NCI-H526 (cell line): ENCODE measurements around the gene TGFBR3.

Source experiments
- DNase-seq, 2 experiments: peaks; one replicate each; lab custom pipeline; 2025; lab: John Stamatoyannopoulos, UW

Gene TGFBR3

GRCh38 chr1:91640877-91641526 is 244.9 kb downstream of the TGFBR3 start:
- DNase-seq = no peak

- no peak for DNase-seq
Measured at GRCh38 chr1:91637539-91637994, 248.4 kb downstream of the TGFBR3 start.

- DNase-seq = no peak
Measured at GRCh38 chr1:91635763-91636162, 250.2 kb downstream of the TGFBR3 start.

GRCh38 chr1:91633438-91633837 is 252.5 kb downstream of the TGFBR3 start:
- no peak for DNase-seq

DNA sequence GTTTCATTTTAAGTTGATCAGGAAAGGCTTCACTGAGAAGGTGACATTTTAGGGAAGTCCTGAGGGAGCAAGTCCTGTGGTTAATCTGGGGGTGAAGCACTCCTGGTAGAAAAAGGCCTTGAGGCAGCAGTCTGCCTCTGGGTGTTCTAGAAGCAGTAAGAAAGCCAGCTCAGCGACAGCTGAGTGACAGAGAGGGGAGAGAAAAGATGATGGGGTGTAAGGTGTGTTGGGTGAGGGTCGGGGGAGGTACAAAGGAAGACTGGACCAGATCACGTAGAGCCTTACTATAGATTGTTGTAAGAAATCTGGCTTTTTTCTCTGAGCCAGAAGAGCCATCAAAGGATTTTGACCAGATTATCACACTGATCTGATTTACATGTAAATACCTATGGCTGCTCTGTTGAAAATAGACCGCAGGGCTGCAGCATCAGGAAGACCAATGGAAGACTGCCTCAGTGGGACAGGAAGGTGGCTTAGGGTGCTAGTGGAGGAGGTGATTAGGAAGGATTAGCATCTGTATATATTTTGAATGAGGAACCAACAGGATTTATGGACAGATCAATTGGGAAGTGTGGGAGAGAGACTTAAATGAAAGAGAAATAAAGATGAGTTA is 254.1 kb downstream of the TGFBR3 start:
- no peak for DNase-seq

GRCh38 chr1:91630803-91631202 is 255.1 kb downstream of the TGFBR3 start:
- DNase-seq = no peak
